ENCODE results near the gene TLX3. TPM values are rescaled to one million over a fixed set of nuclear protein-coding genes. Genes with fewer than 3 reads are reported as not detected.

TLX3 gene
- total and polyA plus RNA-seq, 2 of the 8 experiments (the other 6 are each of a cell fraction or from before 2014, with no cell fraction given) = not detected

GRCh38 chr5:171271798-171272197 lies 37.2 kb upstream of the TLX3 start:
- no peak overlapping the region for H2BK120ac ChIP-seq (replicated peaks; ENCODE audit: low read depth, low read length)
- no peaks in the 10 kb centered on the region for H3K79me2 ChIP-seq (ENCODE audit: control insufficient read depth in 1 of 2, insufficient read depth in 2 of 2, low read length in 2 of 2)
- CTCF ChIA-PET (ENCODE audit: partially characterized antibody) = interaction anchor here (1.2 to 3.2 kb wide), 16 partner anchors 9 to 111 kb away, joined by 3 to 33 read pairs (median 5); no protein-coding TSS in a partner anchor
- H3K36me3 ChIP-seq (ENCODE audit: control insufficient read depth in 2 of 4, insufficient read depth in 4 of 4, low read length in 3 of 4) = no peaks in the 10 kb centered on the region
- H2BK15ac ChIP-seq (ENCODE audit: low read length) = no peak overlapping the region
- H3K9ac ChIP-seq (replicated peaks in 1 of 4; ENCODE audit: extremely low read depth in 1 of 4, low read depth in 3 of 4, low read length in 3 of 4) = no peak overlapping the region
- no peak overlapping the region for H3K18ac ChIP-seq (ENCODE audit: extremely low read depth, low read length)
- no peak overlapping the region for H2BK12ac ChIP-seq (ENCODE audit: low read depth, low read length)
- POLR2A ChIA-PET (ENCODE audit: partially characterized antibody) = no interaction called here
- no peaks in the 10 kb centered on the region for H4K20me1 ChIP-seq (replicated peaks in 1 of 2; ENCODE audit: control insufficient read depth in 1 of 2, insufficient read depth in 2 of 2, low read length in 2 of 2)
- no peak overlapping the region for H3K4me3 ChIP-seq (ENCODE audit: extremely low read depth in 1 of 4, insufficient read depth in 2 of 4, low read depth in 3 of 4, low read length in 4 of 4)
- H3K4me2 ChIP-seq (ENCODE audit: insufficient read depth in 1 of 2, low read depth in 2 of 2, low read length in 2 of 2) = no peak overlapping the region
- FAIRE-seq = no peak
- no peak overlapping the region for H2BK20ac ChIP-seq (ENCODE audit: low read length)
- H2BK5ac ChIP-seq (ENCODE audit: low read depth, low read length) = no peak overlapping the region
- H3K4me1 ChIP-seq (replicated peaks in 1 of 4; ENCODE audit: control insufficient read depth in 3 of 4, insufficient read depth in 4 of 4, low read length in 3 of 4) = peaks cover 0 to 3% (median 0%) of the 10 kb centered on the region in 4 experiments; a peak in 1 of 7 replicates
- H2AFZ ChIP-seq (ENCODE audit: low read length) = no peak overlapping the region
- H3K27me3 ChIP-seq (replicated peaks in 1 of 4; ENCODE audit: control insufficient read depth in 3 of 4, extremely low read depth in 1 of 4, insufficient read depth in 3 of 4, low read length in 3 of 4) = no peaks in the 10 kb centered on the region
- H3K79me1 ChIP-seq (ENCODE audit: low read depth, low read length) = no peaks in the 10 kb centered on the region
- H3K9me3 ChIP-seq (ENCODE audit: insufficient read depth in 2 of 2, low read depth in 1 of 2, low read length in 1 of 2) = no peaks in the 10 kb centered on the region
- no peak overlapping the region for H3K56ac ChIP-seq (replicated peaks; ENCODE audit: insufficient read length, low read depth, low read length)
- H3K23me2 ChIP-seq (ENCODE audit: low read depth, low read length) = no peaks in the 10 kb centered on the region; the same call in 1 of the 2 replicates
- no peak for DNase-seq (ENCODE audit: low read depth in 1 of 2, low spot score in 2 of 2)
- no peak overlapping the region for H3K14ac ChIP-seq (ENCODE audit: insufficient read length)
- 88% methylated on average over 3 of the region's 3 CpGs; no CpG with 5 or more reads in 1 of the 2 experiments for WGBS, 2 experiments (ENCODE audit: extremely low coverage in 1 of 2, insufficient coverage in 1 of 2, insufficient read length in 1 of 2, insufficient replicate concordance in 2 of 2, low coverage in 1 of 2, low lambda C conversion rate in 2 of 2, missing lambda C conversion rate in 1 of 2)
- H4K8ac ChIP-seq (ENCODE audit: extremely low read depth, insufficient read depth, low read length) = no peak overlapping the region
- no peak overlapping the region for H4K5ac ChIP-seq (ENCODE audit: insufficient read length, low read depth, low read length)
- no peak overlapping the region for H3K23ac ChIP-seq (ENCODE audit: insufficient read length)
- no peak overlapping the region for H3K27ac ChIP-seq (ENCODE audit: low read depth, low read length)
- H2AK5ac ChIP-seq (ENCODE audit: low read depth, low read length) = no peak overlapping the region
- H4K91ac ChIP-seq (replicated peaks; ENCODE audit: insufficient read length, low read length) = no peak overlapping the region
- TF ChIP-seq E2F6 (IDR thresholded peaks at IDR 0.05) (no peak), GTF2F1 (IDR thresholded peaks at IDR 0.05; ENCODE audit: borderline replicate concordance, low read depth, low read length) (no peak), POU5F1 (IDR thresholded peaks at IDR 0.05; ENCODE audit: low read depth, low read length) (no peak), CHD1 (IDR thresholded peaks at IDR 0.05; ENCODE audit: low read depth, low read length) (no peak), NRF1 (IDR thresholded peaks at IDR 0.05; ENCODE audit: low read depth, low read length) (no peak), MAFK (IDR thresholded peaks at IDR 0.05; ENCODE audit: low read depth, low read length) (no peak), SIRT6 (IDR thresholded peaks at IDR 0.05; ENCODE audit: low read length) (no peak)
- H3K4ac ChIP-seq (replicated peaks; ENCODE audit: insufficient read length, low read depth, low read length) = no peak overlapping the region

Measured in H1 (cell line).